ENCODE measurements around the gene EPS15. TPM values are rescaled to one million over a fixed set of nuclear protein-coding genes. Genes with fewer than 3 reads are reported as not detected.
"Not testable (repeated sequence)": the region's sequence is repeated elsewhere in the genome, so short reads cannot be mapped to it uniquely, and the experiment has no call there.

Gene EPS15
- total RNA-seq, 2 donors from 2014 or later = 82.3 to 97.3 TPM

DNA sequence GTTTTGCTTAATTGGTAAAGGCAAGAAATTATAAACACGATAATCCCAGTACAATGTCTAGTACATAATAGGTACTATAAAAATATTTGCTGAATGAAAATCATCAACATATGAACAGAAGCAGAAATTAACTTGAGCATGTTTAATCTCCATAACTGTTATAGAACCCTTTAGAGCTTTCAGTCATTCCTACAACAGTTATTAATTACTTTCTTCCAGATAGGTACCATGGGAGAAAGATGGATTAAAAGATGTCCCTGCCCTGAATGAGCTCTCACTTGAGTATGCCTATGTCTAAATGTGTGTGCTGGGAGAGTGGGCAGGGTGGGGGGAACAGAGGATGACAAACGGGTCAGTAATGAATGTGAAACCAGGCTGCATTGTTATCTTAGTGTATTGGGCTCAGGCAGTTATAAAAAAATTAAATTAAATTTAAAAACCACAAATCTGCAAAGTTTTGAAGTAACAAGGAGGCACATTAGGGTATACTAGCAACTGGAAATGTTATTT is 2.4 kb downstream of the EPS15 start:
- peak overlapping the region; percentile 94 to 98 for H3K27ac Mint-ChIP-seq
- H3K27me3 Mint-ChIP-seq = no peaks in the 10 kb centered on the region
- ATAC-seq (no peak), DNase-seq (ENCODE audit: low spot score) (no peak)
- H3K36me3 Mint-ChIP-seq = peaks cover 7% of the 10 kb centered on the region
- peaks cover 63 to 76% of the 10 kb centered on the region in 2 donors for H3K4me1 Mint-ChIP-seq (ENCODE audit: low read depth in 2 of 2)
- H3K4me3 Mint-ChIP-seq = peak overlapping the region; percentile 98
- no peaks in the 10 kb centered on the region for H3K9me3 Mint-ChIP-seq

DNA sequence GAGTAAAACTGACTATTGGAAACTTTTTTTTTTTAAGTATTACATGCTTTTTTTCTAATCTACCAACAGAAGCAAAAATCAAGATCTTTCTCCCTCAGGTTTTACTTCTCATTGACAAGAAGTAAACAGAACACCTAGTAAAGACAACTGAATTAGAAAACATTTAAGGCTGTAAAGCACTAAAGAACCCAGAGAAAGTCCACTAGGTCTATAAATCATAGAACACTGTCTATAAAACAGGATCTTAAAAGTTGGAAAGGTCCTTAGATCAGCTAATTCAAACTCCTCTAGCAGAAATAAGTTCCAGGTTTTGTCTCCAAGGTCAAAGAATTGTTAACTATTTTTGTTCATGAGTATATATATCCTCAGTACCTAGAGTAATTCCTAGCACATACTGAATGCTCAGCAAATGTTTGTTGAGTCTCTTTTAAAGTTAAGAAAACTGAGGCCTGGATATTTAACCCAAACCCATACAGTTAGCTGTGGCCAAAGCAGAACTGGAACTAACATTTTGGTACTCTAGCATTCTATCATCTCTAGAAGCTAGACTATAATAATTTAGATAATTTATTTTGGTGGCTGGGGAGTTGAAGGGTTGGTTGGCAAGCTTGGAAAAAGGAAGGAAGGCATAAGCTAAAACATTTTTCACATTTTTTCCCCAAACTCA is 3.0 kb downstream of the EPS15 start:
- Mint-ChIP-seq H3K36me3 (peaks cover 7% of the 10 kb centered on the region), H3K27ac (peak overlapping the region; percentile 94 to 98), H3K9me3 (no peaks in the 10 kb centered on the region), H3K27me3 (no peaks in the 10 kb centered on the region), H3K4me3 (peak overlapping the region; percentile 98), H3K4me1 (ENCODE audit: low read depth in 2 of 2) (peaks cover 63 to 75% of the 10 kb centered on the region in 2 donors)
- ATAC-seq (no peak), DNase-seq (ENCODE audit: low spot score) (no peak)

- Mint-ChIP-seq H3K36me3 (peaks cover 7% of the 10 kb centered on the region), H3K27ac (peak overlapping the region; percentile 94 to 98), H3K27me3 (no peaks in the 10 kb centered on the region), H3K4me1 (ENCODE audit: low read depth in 2 of 2) (peaks cover 58 to 71% of the 10 kb centered on the region in 2 donors), H3K4me3 (peak overlapping the region; percentile 98), H3K9me3 (no peaks in the 10 kb centered on the region)
- DNase-seq (ENCODE audit: low spot score) (no peak), ATAC-seq (no peak)
These were observed 3.6 kb downstream of the EPS15 start for GRCh38 chr1:51515312-51515960.

DNA sequence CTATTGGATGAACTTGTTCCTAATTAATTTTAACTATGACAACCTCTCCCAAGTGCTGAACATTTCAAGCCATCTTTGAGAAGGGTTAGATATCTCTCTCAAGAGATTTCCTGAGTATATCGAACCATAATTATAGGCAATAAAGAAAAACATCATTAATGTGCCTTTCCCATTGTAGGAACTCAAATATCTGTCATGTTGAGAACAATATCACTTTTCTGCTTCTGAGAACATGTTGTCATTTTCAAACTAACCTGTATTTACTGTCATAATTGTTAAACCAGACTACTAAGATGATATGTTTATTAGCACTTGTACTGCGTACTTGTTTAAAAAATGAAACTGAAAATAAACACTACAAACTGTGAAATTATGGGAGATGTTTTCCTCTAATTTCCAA is 4.3 kb downstream of the EPS15 start:
- Mint-ChIP-seq H3K9me3 (no peaks in the 10 kb centered on the region), H3K27ac (peak overlapping the region; percentile 94 to 98), H3K4me3 (peak overlapping the region; percentile 98), H3K36me3 (peaks cover 7% of the 10 kb centered on the region), H3K27me3 (no peaks in the 10 kb centered on the region), H3K4me1 (ENCODE audit: low read depth in 2 of 2) (peaks cover 57 to 71% of the 10 kb centered on the region in 2 donors)
- DNase-seq (ENCODE audit: low spot score) (no peak), ATAC-seq (no peak)

- no peak for DNase-seq (ENCODE audit: low spot score)
- no peaks in the 10 kb centered on the region for H3K36me3 Mint-ChIP-seq
- H3K9me3 Mint-ChIP-seq = no peaks in the 10 kb centered on the region
- no peak for ATAC-seq
- H3K4me3 Mint-ChIP-seq = peak overlapping the region; percentile 19
- peaks cover 57 to 76% of the 10 kb centered on the region in 2 donors for H3K4me1 Mint-ChIP-seq (ENCODE audit: low read depth in 2 of 2)
- H3K27me3 Mint-ChIP-seq = no peaks in the 10 kb centered on the region
- peak overlapping the region; percentile 22 to 42 for H3K27ac Mint-ChIP-seq
These were observed 6.5 kb downstream of the EPS15 start for GRCh38 chr1:51512606-51513005.

GRCh38 chr1:51512120-51512519 is 6.9 kb downstream of the EPS15 start:
- Mint-ChIP-seq H3K27me3 (no peaks in the 10 kb centered on the region), H3K4me1 (ENCODE audit: low read depth in 2 of 2) (peaks cover 56 to 76% of the 10 kb centered on the region in 2 donors), H3K36me3 (no peaks in the 10 kb centered on the region), H3K9me3 (no peaks in the 10 kb centered on the region), H3K27ac (peak overlapping the region in 1 of 2 donors; percentile 42), H3K4me3 (no peak overlapping the region)
- DNase-seq (ENCODE audit: low spot score) (no peak), ATAC-seq (no peak)

GRCh38 chr1:51509773-51510172 is 9.3 kb downstream of the EPS15 start:
- Mint-ChIP-seq H3K9me3 (no peaks in the 10 kb centered on the region), H3K27ac (peak overlapping the region in 1 of 2 donors; percentile 12), H3K4me3 (no peak overlapping the region), H3K4me1 (ENCODE audit: low read depth in 2 of 2) (peaks cover 53 to 73% of the 10 kb centered on the region in 2 donors), H3K36me3 (no peaks in the 10 kb centered on the region), H3K27me3 (no peaks in the 10 kb centered on the region)
- DNase-seq (ENCODE audit: low spot score) (no peak), ATAC-seq (no peak)

- Mint-ChIP-seq H3K4me3 (peak overlapping the region; percentile 73), H3K4me1 (ENCODE audit: low read depth in 2 of 2) (peaks cover 44 to 62% of the 10 kb centered on the region in 2 donors), H3K27ac (peak overlapping the region; percentile 72 to 85), H3K9me3 (no peaks in the 10 kb centered on the region), H3K27me3 (no peaks in the 10 kb centered on the region), H3K36me3 (no peaks in the 10 kb centered on the region)
- ATAC-seq (peak; percentile 59 to 70), DNase-seq (ENCODE audit: low spot score) (no peak)
These were observed 12.5 kb downstream of the EPS15 start for GRCh38 chr1:51506537-51506936.

DNA sequence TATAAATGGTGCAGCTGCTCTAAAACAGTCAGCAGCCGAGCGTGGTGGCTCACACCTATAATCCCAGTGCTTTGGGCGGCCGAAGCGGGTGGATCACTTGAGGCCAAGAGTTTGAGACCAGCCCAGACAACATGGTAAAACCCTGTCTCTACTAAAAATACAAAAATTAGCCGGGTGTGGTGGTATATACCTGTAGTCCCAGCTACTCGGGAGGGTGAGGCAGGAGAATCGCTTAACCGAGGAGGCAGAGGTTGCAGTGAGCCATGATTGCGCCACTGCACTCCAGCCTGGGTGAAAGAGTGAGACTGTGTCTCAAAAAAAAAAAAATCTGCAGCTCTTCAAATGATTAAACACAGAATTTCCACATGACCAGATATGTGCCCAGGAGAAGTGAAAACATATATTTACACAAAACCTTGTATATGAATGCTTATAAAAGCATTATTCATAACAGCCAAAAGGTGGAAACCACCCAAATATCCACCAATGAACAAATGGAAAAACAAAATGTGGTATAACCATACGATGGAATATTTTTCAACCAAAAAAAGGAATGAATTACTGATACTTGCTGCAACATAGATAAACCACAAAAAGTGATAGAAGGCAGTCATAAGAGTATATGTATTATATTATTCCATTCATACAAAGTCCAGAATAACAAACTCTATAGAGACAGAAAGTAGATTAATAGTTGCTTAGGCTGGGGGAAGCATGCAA is 14.1 kb downstream of the EPS15 start:
- H3K4me1 Mint-ChIP-seq (ENCODE audit: low read depth in 2 of 2) = peaks cover 48 to 68% of the 10 kb centered on the region in 2 donors
- peak; percentile 36 to 63 for ATAC-seq

GRCh38 chr1:51501218-51501630 is 17.8 kb downstream of the EPS15 start:
- H3K36me3 Mint-ChIP-seq = peaks cover 12% of the 10 kb centered on the region
- ATAC-seq (peak; percentile 88 to 96), DNase-seq (ENCODE audit: low spot score) (peak; percentile 81)
- peak overlapping the region; percentile 75 for H3K4me3 Mint-ChIP-seq
- not testable (repeated sequence) for H3K27me3 Mint-ChIP-seq, H3K9me3 Mint-ChIP-seq
- peaks cover 45 to 64% of the 10 kb centered on the region in 2 donors for H3K4me1 Mint-ChIP-seq (ENCODE audit: low read depth in 2 of 2)
- H3K27ac Mint-ChIP-seq = peak overlapping the region; percentile 80 to 98

More for the DNA sequence above, 14.1 kb downstream of the EPS15 start:
- H3K4me3 Mint-ChIP-seq = peak overlapping the region; percentile 75
- H3K9me3 Mint-ChIP-seq = no peaks in the 10 kb centered on the region
- H3K27me3 Mint-ChIP-seq = no peaks in the 10 kb centered on the region
- peak overlapping the region; percentile 91 to 92 for H3K27ac Mint-ChIP-seq
- peaks cover 4% of the 10 kb centered on the region for H3K36me3 Mint-ChIP-seq
- DNase-seq (ENCODE audit: low spot score) = no peak

DNA sequence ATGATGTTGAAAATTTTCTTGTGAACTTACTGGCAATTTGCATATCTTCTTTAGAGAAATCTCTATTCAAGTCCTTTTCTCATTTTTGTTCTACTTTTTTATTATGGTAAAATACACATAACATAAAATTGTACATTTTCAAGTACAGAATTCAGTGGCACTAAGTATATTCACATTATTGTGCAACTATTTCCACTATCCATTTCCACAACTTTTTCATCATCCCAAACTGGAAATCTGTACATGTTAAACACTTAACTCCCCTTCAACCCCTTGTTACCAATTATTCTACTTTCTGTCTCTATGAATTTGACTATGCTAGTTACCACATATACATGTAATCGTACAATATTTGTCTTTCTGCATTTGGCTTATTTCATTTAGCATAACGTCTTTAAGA is 19.4 kb downstream of the EPS15 start:
- ATAC-seq (no peak), DNase-seq (ENCODE audit: low spot score) (no peak)
- Mint-ChIP-seq H3K4me1 (ENCODE audit: low read depth in 2 of 2) (peaks cover 42 to 59% of the 10 kb centered on the region in 2 donors), H3K9me3 (no peaks in the 10 kb centered on the region), H3K36me3 (peaks cover 12% of the 10 kb centered on the region), H3K4me3 (peak overlapping the region; percentile 51), H3K27ac (peak overlapping the region; percentile 80 to 98), H3K27me3 (no peaks in the 10 kb centered on the region)

- Mint-ChIP-seq H3K9me3 (peaks cover 4% of the 10 kb centered on the region), H3K36me3 (peaks cover 12% of the 10 kb centered on the region), H3K27ac (peak overlapping the region; percentile 80 to 98), H3K4me1 (ENCODE audit: low read depth in 2 of 2) (peaks cover 44 to 62% of the 10 kb centered on the region in 2 donors), H3K4me3 (no peak overlapping the region), H3K27me3 (no peaks in the 10 kb centered on the region)
- DNase-seq (ENCODE audit: low spot score) (no peak), ATAC-seq (no peak)
These were observed 20.1 kb downstream of the EPS15 start for GRCh38 chr1:51498924-51499323.

DNA sequence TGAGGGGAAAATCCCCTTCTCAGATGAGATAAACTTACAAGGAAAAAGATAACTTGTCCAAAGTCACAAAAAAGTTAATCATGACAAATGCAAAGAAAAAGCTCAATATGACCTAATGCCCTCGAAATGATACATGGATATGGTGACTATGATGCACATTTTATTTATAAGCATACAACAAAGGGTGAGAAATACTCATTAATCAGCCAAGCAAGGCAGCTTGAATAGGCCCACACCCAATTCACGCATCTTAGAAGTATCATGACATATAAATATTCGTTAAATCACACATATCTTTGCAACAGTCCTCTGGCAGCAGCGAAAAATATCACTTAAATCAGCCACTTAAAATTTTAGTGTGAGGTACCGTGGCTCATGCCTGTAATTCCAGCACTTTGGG is 21.7 kb downstream of the EPS15 start:
- H3K36me3 Mint-ChIP-seq = peaks cover 12% of the 10 kb centered on the region
- H3K27me3 Mint-ChIP-seq = no peaks in the 10 kb centered on the region
- peaks cover 6% of the 10 kb centered on the region for H3K9me3 Mint-ChIP-seq
- DNase-seq (ENCODE audit: low spot score) = no peak
- no peak for ATAC-seq
- peaks cover 47 to 70% of the 10 kb centered on the region in 2 donors for H3K4me1 Mint-ChIP-seq (ENCODE audit: low read depth in 2 of 2)
- no peak overlapping the region for H3K4me3 Mint-ChIP-seq
- H3K27ac Mint-ChIP-seq = peak overlapping the region in 1 of 2 donors; percentile 22

Measured in natural killer cell treated with Interleukin-12 subunit alpha and Interleukin-12 subunit beta and Interleukin-15 and Interleukin-18, amount 100 ng/mL, for 72 hours (primary cell).